Activated T-helper 2 cell treated with anti-CD3 and anti-CD28 coated beads, Interferon-gamma antibody, Interleukin-2, Interleukin-4, amounts not matched to agents 10 μg/mL and 5 μg/mL and 100 μg/mL, durations not matched to agents 14 hours and 24 hours and 36 hours (primary cell): ENCODE results near the gene UNK. TPM values are rescaled to one million over a fixed set of nuclear protein-coding genes. Genes with fewer than 3 reads are reported as not detected.

Source experiments
- DNase-seq: peaks from one replicate; pipeline ENCODE4 v3.0.0; 2021; ENCODE audit warnings: low spot score
- H3K27ac Mint-ChIP-seq: one replicate; pipeline ENCODE4 v1.8.0; 2021; ENCODE audit warnings: mixed read lengths
- H3K27me3 Mint-ChIP-seq: one replicate; pipeline ENCODE4 v1.8.0; 2021; ENCODE audit warnings: low read depth, mixed read lengths
- H3K36me3 Mint-ChIP-seq: one replicate; pipeline ENCODE4 v1.8.0; 2021; ENCODE audit warnings: low read depth, mixed read lengths
- H3K4me1 Mint-ChIP-seq: one replicate; pipeline ENCODE4 v1.8.0; 2021; ENCODE audit warnings: low read depth, mixed read lengths
- H3K4me3 Mint-ChIP-seq: one replicate; pipeline ENCODE4 v1.8.0; 2021; ENCODE audit warnings: low read depth, mild to moderate bottlenecking, moderate library complexity, mixed read lengths
- H3K9me3 Mint-ChIP-seq: one replicate; pipeline ENCODE4 v1.8.0; 2021; ENCODE audit warnings: mixed read lengths
- intact Hi-C: fragments of 100-400 bp; cut with micrococcal nuclease; formaldehyde crosslinking; loops from one replicate; pipeline ENCODE4 v1.15.1; 2023
- total RNA-seq: library from RNA; stranded (reverse); gene quantifications from 2 replicates; pipeline ENCODE4 v1.2.3, GENCODE V29; 2022

The UNK gene
- total RNA-seq, 1 donor from 2014 or later, result 26.8 TPM

DNA sequence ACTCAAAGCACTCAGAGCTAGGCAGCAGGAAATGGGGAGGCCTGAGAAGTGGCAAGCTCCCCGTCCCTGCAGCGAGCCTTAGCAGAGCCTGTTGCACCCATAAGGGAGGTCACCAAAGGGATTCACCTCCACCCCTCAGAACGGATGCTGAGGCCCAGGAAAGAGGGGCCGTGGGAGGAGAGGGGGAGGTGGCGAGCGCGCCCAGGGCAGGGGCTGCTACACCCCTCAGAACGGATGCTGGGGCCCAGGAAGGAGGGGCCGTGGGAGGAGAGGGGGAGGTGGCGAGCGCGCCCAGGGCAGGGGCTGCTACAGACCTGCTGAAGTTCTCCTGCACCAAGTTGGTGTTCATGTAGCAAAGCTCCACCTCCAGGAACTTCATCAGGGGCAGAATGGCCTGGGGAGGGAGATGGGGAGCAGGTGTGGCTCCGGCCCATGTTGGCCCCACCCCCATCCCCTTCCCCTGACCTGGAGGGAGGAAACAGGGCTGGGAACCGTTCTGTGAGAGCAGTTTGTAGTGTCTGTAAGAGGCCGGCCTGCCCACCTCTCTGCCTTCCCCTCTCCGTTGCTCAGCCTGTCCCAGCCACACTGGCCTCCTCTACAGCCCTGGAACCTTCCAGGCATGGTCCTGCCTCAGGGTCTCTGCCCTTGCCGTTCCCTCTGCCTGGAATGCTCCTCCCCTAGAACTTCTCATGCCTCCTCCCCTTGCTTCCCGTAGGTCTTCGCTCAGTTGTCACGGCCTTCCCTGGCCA lies 48.2 kb downstream of the UNK start:
- peak overlapping the region; percentile 85 for H3K27ac Mint-ChIP-seq
- peaks cover 28% of the 10 kb centered on the region for H3K4me1 Mint-ChIP-seq
- H3K4me3 Mint-ChIP-seq, result peak overlapping the region; percentile 65
- DNase-seq, result no peak
- no peaks in the 10 kb centered on the region for H3K27me3 Mint-ChIP-seq
- intact Hi-C loops, result no loop called here
- H3K9me3 Mint-ChIP-seq, result no peaks in the 10 kb centered on the region
- peaks cover 53% of the 10 kb centered on the region for H3K36me3 Mint-ChIP-seq

DNA sequence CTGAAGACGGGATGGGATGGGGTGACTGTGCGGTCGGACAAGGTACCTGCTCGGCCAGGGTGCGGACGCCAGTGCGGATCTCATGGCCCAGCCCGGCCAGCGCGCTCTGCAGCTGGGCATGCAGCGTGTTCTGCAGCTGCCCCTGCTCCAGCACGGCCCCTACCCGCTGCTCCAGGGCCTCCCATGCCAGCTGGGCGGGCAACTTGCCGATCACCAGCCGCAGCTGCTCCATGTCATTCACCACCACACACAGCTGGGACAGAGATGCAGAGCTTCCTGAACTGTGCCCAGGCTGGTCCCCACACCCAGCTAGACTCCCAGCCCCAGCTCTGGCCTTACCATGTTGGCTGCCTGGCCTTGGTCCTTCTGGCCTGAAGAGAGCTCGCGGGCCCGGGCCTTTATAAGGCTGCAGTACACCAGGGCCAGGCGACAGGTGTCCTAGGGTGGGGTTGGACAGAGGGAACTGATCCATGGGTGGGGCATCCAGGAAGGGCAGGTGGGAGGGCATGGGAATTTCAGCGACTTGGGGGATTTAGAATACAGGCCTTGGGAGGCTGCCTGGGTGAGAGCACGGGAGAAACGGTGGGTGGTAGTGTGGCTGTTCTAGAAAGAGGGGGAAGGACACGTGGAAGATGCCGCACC lies 49.8 kb downstream of the UNK start:
- H3K4me3 Mint-ChIP-seq, result no peak overlapping the region
- peaks cover 27% of the 10 kb centered on the region for H3K4me1 Mint-ChIP-seq
- no peaks in the 10 kb centered on the region for H3K9me3 Mint-ChIP-seq
- no peak for DNase-seq
- no peaks in the 10 kb centered on the region for H3K27me3 Mint-ChIP-seq
- intact Hi-C loops, result no loop called here
- H3K36me3 Mint-ChIP-seq, result peaks cover 55% of the 10 kb centered on the region
- H3K27ac Mint-ChIP-seq, result no peak overlapping the region

DNA sequence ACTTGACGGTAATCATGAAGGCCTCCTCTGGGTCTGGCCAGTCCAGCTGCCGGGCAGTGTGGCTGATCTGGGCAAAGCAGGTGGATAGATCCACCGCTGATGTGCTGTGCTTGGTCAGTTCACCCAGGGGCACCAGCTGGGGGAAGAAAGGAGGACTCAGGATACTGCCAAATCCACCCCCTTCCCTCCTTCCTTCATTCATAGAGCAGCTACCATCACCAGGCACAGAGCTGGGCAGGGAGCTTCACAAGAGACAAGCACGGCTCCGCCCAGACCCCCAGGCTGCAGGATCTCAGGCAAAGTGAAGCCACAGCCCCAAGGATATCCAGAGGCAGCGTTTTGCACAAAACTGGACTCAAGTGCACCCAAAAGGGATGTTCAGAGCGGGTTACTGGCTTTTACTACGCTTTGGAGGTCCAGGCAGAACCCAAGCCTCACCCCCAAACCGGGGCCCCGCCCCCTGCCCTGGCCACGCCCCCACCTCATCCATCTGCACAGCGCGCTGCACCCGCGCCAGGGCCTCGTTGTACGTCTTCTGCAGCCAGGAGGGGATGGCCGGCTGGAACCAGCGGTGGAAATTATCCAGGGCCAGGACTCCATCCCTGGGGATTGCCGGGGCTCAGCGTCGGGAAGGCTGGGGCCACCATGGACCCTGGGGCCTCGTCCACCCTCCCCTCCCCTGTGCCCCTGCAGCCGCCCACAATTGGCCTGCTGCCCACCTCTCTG lies 50.5 kb downstream of the UNK start:
- Mint-ChIP-seq H3K27me3 (no peaks in the 10 kb centered on the region), H3K27ac (no peak overlapping the region), H3K36me3 (peaks cover 54% of the 10 kb centered on the region), H3K9me3 (no peaks in the 10 kb centered on the region), H3K4me1 (peaks cover 27% of the 10 kb centered on the region), H3K4me3 (no peak overlapping the region)
- intact Hi-C loops, result no loop called here
- no peak for DNase-seq

DNA sequence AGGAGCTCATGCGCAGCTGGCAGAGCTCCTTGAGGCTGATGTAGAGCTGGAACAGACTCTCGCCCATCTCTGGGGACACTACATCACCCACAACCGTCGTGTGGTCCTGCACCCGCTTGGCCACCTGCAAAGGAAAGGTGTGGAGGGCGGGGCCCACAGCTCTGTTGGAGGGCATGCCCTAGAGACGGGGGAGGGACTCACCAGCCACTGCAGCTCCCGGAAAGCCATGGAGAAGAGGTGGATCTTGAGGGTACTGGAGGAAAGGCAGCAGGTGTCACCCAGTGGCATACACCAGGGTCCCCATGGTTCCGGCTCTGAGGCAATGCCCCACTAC lies 51.0 kb downstream of the UNK start:
- no peak for DNase-seq
- Mint-ChIP-seq H3K9me3 (no peaks in the 10 kb centered on the region), H3K4me3 (no peak overlapping the region), H3K4me1 (peaks cover 27% of the 10 kb centered on the region), H3K27ac (no peak overlapping the region), H3K36me3 (peaks cover 56% of the 10 kb centered on the region), H3K27me3 (no peaks in the 10 kb centered on the region)
- intact Hi-C loops, result no loop called here

DNA sequence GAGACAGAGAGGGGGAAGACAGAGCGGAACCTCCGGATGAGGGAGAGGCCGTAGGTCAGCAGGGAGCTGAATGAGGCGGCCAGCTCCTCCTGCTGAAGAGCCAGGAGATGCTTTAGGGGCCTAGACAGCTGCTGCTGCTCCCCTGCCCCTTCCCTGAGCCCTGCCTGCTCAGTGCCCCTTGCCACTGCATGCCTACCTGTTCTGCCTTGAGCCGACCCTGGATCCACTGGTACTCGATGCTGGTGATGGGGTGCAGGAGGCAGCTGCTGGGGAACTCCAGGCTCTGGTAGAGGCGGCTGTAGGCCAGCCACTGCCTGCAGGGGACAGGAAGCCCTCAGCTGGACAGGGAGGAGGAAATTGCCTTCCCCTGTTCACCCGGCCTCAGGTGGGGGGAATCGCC lies 52.0 kb downstream of the UNK start:
- Mint-ChIP-seq H3K27me3 (no peaks in the 10 kb centered on the region), H3K4me1 (peaks cover 27% of the 10 kb centered on the region), H3K4me3 (no peak overlapping the region), H3K27ac (no peak overlapping the region), H3K9me3 (no peaks in the 10 kb centered on the region), H3K36me3 (peaks cover 50% of the 10 kb centered on the region)
- intact Hi-C loops, result no loop called here
- DNase-seq, result no peak

DNA sequence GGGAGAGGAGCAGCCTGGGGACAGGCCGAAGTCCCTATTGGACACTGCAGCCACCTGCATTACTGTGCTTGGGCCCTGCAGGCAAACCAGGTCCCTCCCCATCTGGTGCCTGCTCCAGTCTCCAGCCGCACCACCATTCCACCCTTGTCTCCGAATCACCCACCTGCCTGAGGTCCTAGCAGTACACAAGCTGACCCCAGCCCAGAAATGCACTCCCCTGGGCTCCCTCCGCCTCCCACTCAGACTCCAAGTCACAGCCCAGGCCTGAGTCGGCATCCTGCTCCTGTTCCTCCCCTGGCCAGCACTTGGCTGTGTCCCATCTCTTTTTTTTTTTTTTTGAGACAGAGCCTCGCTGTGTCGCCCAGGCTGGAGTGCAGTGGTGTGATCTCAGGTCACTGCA lies 53.3 kb downstream of the UNK start:
- H3K9me3 Mint-ChIP-seq, result no peaks in the 10 kb centered on the region
- DNase-seq, result no peak
- H3K27ac Mint-ChIP-seq, result peak overlapping the region; percentile 17
- H3K36me3 Mint-ChIP-seq, result peaks cover 47% of the 10 kb centered on the region
- no peaks in the 10 kb centered on the region for H3K27me3 Mint-ChIP-seq
- no peak overlapping the region for H3K4me3 Mint-ChIP-seq
- intact Hi-C loops, result no loop called here
- peaks cover 18% of the 10 kb centered on the region for H3K4me1 Mint-ChIP-seq

GRCh38 chr17:75838410-75838809 lies 53.8 kb downstream of the UNK start:
- Mint-ChIP-seq H3K36me3 (peaks cover 47% of the 10 kb centered on the region), H3K4me1 (peaks cover 13% of the 10 kb centered on the region), H3K4me3 (no peak overlapping the region), H3K27ac (no peak overlapping the region), H3K9me3 (no peaks in the 10 kb centered on the region), H3K27me3 (no peaks in the 10 kb centered on the region)
- intact Hi-C loops, result no loop called here
- no peak for DNase-seq

DNA sequence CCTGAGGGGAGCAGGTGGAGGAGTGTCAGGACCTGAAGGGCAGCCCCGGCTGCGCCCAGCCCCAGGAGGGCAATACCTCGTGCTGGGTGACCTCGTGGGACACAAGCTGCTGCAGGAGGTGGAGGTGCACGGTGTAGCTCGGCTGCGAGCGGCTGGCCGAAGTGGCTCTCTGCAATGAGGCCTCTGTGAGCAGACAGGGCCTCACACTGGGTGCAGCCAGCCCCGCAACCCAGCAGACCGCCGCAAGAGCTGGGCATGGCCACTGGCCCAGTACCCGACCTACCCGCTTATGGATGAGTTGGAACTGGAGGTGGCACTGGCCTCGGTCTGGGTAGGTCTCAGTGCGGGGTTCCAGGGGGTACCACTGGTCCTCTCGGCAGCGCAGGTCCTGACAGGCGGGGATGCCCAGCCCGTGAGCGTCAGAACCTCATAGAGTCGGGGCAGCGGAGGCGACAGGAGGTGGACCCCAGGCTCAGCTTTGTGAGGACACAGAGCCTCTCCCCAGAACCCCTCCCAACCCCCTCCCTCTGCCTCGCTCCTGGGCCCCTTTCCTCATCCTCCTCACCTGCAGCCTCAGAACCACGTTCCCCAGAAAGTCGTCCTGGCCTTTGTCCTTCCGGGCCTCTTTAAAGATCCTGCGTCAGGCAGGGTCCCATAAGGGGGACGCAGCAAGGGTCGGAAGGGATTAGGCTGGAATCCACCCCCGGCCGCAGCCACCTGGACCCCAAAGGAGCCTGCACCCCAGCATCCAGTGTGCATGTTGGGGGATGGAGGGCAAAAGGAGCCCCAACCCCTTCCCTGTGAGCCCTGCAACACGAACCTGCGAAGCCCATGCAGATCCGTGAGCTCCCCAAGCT lies 55.6 kb downstream of the UNK start:
- no peak for DNase-seq
- Mint-ChIP-seq H3K36me3 (peaks cover 31% of the 10 kb centered on the region), H3K9me3 (no peaks in the 10 kb centered on the region), H3K27ac (no peak overlapping the region), H3K4me3 (no peak overlapping the region), H3K27me3 (no peaks in the 10 kb centered on the region), H3K4me1 (peaks cover 3% of the 10 kb centered on the region)
- intact Hi-C loops, result no loop called here

DNA sequence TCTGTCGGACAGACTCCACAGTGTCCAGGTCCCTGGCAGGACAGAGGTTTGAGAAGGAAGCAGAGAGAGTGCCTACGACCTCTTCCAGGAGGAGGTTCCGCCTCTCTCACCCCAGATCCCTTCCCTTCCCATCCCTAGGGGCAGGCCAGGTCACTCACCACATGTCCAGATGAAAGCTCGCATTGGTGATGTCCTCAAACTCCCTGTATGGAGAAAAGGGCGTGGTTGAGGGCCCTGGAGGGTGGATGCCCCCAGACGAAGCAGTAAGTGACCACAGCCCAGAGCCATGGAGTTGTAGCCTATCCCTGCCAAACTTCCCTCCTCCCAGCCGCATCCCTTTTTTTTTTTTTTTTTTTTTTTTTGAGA lies 56.2 kb downstream of the UNK start:
- H3K9me3 Mint-ChIP-seq, result no peaks in the 10 kb centered on the region
- no peak overlapping the region for H3K27ac Mint-ChIP-seq
- intact Hi-C loops, result no loop called here
- peaks cover 7% of the 10 kb centered on the region for H3K4me1 Mint-ChIP-seq
- H3K4me3 Mint-ChIP-seq, result no peak overlapping the region
- H3K36me3 Mint-ChIP-seq, result peaks cover 35% of the 10 kb centered on the region
- no peaks in the 10 kb centered on the region for H3K27me3 Mint-ChIP-seq
- DNase-seq, result no peak

- peak overlapping the region; percentile 95 for H3K4me3 Mint-ChIP-seq
- peaks cover 7% of the 10 kb centered on the region for H3K4me1 Mint-ChIP-seq
- peak overlapping the region; percentile 46 for H3K27ac Mint-ChIP-seq
- intact Hi-C loops, result no loop called here
- DNase-seq, result no peak
- H3K27me3 Mint-ChIP-seq, result no peaks in the 10 kb centered on the region
- H3K36me3 Mint-ChIP-seq, result peaks cover 46% of the 10 kb centered on the region
- no peaks in the 10 kb centered on the region for H3K9me3 Mint-ChIP-seq
Observed at GRCh38 chr17:75842411-75842810, 57.8 kb downstream of the UNK start.

DNA sequence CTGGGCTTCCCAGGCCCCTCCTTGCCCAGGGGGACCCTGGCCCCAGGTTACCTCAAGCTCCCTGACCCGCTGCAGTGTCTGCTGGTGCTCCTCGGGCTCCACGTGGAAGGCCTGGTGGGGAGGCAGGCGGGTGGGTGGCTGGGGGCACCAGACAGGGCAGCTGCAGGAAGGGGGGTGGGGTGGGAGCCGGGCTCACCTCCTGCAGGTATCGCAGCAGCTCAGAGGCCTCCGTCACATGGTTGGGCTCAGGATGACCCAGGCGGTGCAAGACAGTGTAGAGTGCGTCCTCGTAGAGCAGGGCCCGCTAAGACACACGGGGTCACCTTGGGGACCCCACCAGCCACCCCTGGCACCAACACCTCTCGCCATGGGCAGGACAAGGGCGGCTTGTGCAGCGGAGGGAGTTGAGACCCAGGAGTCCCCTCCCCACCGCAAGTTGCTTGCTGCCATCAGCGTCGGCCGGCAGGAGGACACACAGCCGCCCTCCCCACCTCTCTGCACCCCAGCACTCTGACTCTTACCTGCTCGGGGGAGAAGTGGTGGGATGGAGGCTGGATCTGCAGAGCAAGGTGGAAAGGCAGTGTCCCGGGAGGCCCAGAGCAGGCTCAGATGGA lies 58.5 kb downstream of the UNK start:
- H3K36me3 Mint-ChIP-seq, result peaks cover 46% of the 10 kb centered on the region
- no peaks in the 10 kb centered on the region for H3K9me3 Mint-ChIP-seq
- H3K4me3 Mint-ChIP-seq, result peak overlapping the region; percentile 95
- H3K27me3 Mint-ChIP-seq, result no peaks in the 10 kb centered on the region
- H3K4me1 Mint-ChIP-seq, result peaks cover 7% of the 10 kb centered on the region
- intact Hi-C loops, result no loop called here
- peak; percentile 26 for DNase-seq
- peak overlapping the region; percentile 84 for H3K27ac Mint-ChIP-seq
